GM18867 (cell line): ENCODE measurements around the gene HSPA1B.
"Not testable (repeated sequence)": the region's sequence is repeated elsewhere in the genome, so short reads cannot be mapped to it uniquely, and the experiment has no call there.

Source experiments
- ATAC-seq: cut with Tn5 transposase; IDR thresholded peaks from one replicate; pipeline ENCODE4 v1.9.1; 2021; ENCODE audit warnings: mild to moderate bottlenecking, moderate library complexity; ENCODE audit not compliant: unreplicated experiment

HSPA1B gene

DNA sequence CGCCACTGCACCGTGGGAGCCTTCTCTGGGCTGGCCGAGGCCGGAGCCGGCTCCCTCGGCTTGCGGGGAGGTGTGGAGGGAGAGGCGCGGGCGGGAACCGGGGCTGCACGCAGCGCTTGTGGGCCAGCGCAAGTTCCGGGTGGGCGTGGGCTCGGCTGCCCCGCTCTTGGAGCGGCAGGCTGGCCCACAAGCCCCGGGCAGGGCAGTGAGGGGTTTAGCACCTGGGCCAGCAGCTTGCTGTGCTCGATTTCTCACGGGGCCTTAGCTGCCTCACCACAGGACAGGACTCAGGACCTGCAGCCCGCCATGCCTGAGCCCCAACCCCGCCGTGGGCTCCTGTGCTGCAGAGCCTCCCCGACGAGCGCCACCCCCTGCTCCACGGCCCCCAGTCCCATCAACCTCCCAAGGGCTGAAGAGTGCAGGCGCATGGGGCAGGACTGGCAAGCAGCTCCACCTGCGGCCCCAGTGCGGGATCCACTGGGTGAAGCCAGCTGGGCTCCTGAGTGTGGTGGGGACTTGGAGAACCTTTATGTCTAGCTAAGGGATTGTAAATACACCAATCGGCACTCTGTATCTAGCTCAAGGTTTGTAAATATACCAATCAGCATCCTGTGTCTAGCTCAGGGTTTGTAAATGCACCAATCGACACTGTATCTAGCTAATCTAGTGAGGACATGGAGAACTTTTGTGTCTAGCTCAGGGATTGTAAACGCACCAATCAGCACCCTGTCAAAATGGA is 24.6 kb downstream of the HSPA1B start:
- not testable (repeated sequence) for ATAC-seq

DNA sequence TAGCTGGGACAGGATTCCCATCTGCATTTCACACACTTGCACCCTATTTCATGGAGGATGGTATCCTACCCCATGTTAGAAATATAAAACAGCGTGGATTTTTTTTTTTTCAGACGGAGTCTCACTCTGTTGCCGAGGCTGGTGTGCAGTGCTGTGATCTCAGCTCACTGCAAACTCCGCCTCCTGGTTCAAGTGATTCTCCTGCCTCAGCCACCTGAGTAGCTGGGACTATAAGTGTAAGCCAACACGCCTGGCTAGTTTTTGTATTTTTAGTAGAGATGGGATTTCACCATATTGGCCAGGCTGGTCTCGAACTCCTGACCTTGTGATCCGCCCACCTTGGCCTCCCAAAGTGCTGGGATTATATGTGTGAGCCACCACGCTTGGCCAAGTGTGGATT is 30.2 kb downstream of the HSPA1B start:
- not testable (repeated sequence) for ATAC-seq

DNA sequence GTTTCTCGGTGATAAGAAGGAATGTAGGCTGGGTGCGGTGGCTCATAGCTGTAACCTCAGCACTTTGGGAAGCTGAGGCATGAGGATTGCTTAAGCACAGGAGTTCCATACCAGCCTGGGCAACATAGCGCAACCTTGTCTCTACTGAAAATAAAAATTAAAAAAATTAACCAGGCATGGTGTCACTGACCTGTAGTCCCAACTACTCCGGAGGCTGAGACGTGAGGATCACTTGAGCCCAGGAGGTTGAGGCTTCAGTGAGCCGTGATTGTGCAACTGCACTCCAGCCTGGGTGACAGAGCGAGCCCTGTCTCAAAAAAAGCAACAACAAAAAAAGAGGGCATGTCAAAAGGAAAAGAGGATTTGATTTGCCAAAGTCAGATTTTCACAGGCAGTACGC is 31.2 kb downstream of the HSPA1B start:
- ATAC-seq, result no peak

- no peak for ATAC-seq
These were observed 32.4 kb downstream of the HSPA1B start for GRCh38 chr6:31859923-31860322.

GRCh38 chr6:31860349-31860748 is 32.8 kb downstream of the HSPA1B start:
- no peak for ATAC-seq

GRCh38 chr6:31861150-31861549 is 33.6 kb downstream of the HSPA1B start:
- ATAC-seq, result no peak

GRCh38 chr6:31861919-31862343 is 34.4 kb downstream of the HSPA1B start:
- ATAC-seq, result no peak

DNA sequence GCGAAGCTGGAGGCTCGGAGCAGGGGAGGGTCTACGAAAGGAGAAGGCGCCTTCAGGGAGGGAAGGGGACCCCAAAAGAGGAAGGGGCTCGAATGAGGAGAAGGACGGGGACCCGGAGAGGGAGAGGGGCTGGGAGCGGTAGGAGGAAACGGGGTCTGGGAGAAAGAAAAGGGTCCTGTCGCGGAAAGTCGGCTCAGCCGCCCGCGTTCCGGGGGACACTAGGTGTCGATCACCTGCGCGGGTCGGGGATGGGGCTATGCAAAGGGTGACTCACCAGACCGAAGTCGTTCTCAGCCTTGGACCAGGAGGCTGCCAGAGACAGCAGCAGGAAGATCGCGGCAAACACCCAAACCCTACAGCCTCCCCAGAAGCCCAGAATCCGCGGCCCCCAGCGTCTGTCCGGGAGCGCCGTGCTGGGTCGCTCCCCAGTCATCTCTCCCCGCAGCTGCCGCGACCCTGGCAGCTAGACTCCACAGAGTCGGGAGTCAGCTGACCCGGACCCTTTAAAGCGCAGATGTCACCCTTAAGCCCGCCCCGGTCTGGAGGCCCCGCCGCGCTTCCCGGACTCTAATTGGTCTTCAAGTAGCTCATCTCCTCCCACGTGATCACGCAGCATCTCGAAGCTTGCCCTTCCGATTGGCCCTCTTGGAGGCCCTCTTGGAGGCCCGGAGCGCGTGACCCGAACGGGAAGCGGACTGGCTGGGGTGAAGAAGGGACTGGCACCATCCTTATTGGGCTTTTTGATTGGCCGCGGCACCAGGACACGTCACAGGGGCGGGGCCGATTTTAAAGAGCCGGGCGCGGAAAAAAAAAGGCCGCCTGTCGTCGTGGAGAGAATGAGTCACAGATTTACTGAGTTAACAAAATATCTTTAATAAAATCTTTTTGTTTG is 35.1 kb downstream of the HSPA1B start, which contains the start of gene NEU1:
Gene NEU1, minus strand, starts transcription at position 478 of the 892 bp plus-strand sequence. Its CDS starts 45 bp downstream, at position 433.
- peak; percentile 94 for ATAC-seq

DNA sequence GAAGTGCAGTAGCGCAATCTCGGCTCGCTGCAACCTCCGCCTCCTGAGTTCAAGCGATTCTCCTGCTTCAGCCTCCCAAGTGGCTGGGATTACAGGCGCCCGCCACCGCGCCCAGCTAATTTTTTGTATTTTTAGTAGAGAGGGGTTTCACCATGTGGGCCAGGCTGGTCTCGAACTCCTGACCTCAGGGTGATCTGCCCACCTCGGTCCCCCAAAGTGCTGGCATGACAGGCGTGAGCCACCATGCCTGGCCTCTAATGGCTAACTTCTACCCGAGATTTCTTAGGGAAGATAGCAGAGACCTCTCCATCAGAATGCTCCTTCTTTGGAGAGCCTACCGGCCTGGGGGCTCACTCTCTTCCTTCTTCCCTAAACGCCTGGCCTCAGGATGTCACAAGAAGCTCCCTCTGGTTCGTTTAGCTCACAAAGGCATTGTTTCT is 36.6 kb downstream of the HSPA1B start:
- ATAC-seq, result not testable (repeated sequence)

GRCh38 chr6:31864818-31865204 is 37.3 kb downstream of the HSPA1B start:
- ATAC-seq, result no peak

- no peak for ATAC-seq
These were observed 37.9 kb downstream of the HSPA1B start for GRCh38 chr6:31865205-31866118.

GRCh38 chr6:31868658-31868971 is 41.1 kb downstream of the HSPA1B start:
- ATAC-seq, result not testable (repeated sequence)

DNA sequence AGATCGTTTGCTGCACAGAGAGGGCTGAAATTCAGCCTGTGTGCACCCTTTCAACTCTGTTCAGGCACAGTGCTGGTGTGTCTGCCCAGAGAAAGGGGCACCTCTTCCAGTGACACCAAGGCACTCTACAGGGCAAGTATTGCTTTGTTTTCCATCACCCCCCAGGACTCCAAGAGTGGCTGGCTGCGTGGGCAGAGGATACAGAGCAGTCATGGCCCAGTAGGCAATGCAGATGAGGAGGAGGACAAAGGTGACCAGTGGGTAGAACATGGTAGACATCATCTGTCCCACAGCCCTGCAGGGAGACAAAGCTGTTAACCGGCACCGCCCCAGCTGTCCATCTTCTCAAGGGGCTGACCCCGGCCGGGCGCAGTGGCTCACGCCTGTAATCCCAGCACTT is 41.8 kb downstream of the HSPA1B start:
- no peak for ATAC-seq

GRCh38 chr6:31870385-31870921 is 42.9 kb downstream of the HSPA1B start:
- no peak for ATAC-seq

DNA sequence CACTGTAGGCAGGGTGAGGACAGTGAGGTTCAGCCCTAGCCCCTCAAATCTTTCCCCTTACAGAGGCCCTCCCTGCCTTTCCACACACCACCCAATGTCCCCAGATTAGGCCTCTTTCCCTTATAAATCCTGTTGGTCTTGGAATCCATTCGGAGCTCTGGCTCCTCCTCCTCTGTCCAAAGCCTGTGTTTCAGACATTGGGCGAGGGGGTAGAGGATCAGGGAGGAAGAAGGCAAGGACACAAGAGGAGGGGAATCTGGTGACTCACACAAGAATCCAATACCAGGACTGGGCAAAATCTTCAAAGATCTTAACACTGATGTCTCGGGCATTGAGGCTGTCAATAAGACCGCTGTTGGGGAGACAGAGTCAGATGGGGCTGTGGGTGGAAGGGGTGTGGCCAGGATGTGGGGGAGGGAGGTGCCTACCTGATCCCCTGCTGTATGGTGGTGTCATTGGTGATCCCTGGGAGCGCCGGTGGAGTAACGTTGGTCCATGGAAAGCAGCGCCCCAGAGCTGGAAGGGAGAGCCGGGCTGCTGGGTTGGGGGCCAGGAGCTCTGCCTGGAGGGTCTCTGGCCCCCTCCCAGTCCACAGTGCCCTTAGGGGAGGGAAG is 43.6 kb downstream of the HSPA1B start:
- ATAC-seq, result no peak

- ATAC-seq, result no peak
These were observed 46.6 kb downstream of the HSPA1B start for GRCh38 chr6:31874084-31874670.

DNA sequence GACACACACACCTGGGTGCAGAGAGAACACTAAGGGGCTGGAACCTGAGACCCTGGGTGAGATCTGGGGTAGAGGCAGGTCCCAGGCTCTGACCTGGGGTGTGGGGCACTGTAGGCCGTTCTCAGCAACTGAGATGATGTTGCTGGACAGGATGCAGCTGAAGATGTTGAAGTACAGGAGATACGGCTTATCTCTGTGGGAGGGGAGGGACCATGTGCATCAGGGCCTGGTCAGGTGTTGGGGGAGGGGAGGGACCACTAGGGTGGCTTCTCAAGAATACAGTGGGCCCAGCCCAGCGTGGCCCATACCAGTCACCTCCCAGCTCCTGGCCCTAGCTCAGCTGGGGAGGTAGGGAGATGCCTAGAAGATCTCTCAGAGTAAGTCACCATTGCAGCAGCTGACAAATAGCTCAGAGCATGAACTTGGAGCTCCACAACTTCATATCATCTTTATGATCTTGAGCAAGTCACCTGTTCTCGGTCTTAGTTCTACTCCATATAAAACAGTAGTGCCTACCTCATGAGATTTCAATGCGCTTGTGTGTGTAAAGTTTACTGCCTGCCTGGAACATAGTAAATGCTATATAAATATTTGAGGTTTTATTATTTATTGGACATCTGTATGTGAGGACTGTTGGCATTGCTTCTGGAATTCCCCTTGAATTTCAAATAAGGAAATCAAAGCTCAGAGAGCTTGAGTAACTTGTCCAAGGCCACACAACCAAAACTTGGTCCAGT is 47.5 kb downstream of the HSPA1B start:
- no peak for ATAC-seq

GRCh38 chr6:31875877-31876276 is 48.3 kb downstream of the HSPA1B start:
- no peak for ATAC-seq

- no peak for ATAC-seq
These were observed 48.8 kb downstream of the HSPA1B start for GRCh38 chr6:31876357-31876756.
